GM18868 (cell line): ENCODE measurements around the gene GNAQ.
"Not testable (repeated sequence)": the region's sequence is repeated elsewhere in the genome, so short reads cannot be mapped to it uniquely, and the experiment has no call there.

Experiments used
- ATAC-seq: cut with Tn5 transposase; IDR thresholded peaks from one replicate; pipeline ENCODE4 v1.9.1; 2021; ENCODE audit warnings: mild to moderate bottlenecking, moderate library complexity; ENCODE audit not compliant: unreplicated experiment

The GNAQ gene

DNA sequence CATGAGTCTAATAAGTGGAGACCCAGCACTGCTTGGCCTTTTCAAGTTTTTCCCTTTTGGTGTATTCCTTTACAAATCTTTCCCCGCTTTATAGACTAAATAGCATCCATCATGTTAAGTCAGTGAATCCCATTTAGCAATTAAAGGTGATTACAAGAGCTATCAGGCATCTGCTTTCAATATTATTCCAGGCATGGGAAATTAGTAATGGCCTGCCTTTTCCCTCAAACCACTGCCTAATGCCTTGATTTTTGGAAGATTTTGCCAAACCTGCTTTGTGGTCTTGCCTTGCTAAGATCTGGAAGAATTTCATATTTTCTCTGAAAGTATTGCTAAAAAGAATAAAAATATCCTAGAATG lies 280.6 kb downstream of the GNAQ start:
- ATAC-seq, result no peak

DNA sequence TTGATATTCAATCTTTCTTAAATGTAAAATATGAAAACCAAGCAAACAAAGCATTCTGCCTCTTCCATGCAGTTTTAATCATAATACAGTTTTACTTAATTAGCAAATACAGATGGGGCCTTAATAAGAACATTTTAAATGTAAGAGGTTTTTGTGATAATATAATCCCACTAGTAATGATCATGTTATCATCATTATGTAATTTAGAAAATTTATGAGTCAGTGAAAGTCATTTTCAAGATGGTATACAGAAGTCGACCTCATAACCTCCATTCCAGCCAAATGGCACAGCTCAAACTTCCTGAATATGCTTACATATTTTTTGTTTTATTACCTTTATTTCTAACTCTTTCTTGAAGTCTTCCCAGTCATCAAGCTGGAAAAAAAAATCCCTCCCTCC lies 281.3 kb downstream of the GNAQ start:
- no peak for ATAC-seq

DNA sequence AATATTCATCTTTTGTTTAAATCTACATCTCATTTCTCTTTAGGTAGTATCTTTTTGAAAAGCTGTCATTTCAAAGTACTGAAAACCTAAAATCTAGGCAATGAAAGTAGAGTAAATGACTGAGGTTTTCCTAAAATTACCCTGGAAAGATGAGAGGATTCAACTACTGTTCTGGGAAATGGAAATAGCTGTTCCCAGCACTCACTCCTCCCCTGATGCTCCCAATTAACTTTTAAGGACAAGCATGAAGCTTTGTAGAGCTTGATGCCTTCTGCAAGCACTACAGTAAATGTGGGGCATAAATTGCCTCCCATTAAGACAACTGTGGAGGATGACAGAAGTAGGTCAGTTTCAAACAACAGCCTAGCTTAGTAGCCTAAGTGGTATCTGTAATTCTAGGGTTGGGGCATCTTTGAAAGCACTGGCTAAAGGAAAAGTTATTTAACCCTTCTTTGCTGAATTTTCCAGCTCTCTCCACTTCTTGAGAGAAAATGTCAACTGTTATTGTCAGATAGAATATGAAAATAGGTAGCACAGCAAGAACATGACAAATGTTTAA lies 283.3 kb downstream of the GNAQ start:
- no peak for ATAC-seq

DNA sequence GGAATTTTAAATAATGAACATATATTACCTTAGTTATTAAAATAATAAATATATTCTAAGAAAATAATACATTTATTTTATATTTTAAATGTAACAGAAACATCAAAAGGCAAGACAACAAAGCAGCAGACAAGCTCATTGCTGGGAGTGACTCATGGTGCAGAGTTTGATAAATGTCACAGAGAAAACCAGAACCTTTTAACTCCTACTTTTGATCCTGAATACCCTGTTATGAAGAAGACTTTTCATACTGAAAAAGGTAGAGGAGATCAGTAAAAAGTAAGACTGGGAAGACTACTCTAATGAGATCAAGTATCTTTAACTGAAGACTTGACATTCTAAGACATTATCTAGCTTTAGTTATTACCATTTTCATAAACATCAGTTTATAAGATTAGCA lies 284.4 kb downstream of the GNAQ start:
- no peak for ATAC-seq

DNA sequence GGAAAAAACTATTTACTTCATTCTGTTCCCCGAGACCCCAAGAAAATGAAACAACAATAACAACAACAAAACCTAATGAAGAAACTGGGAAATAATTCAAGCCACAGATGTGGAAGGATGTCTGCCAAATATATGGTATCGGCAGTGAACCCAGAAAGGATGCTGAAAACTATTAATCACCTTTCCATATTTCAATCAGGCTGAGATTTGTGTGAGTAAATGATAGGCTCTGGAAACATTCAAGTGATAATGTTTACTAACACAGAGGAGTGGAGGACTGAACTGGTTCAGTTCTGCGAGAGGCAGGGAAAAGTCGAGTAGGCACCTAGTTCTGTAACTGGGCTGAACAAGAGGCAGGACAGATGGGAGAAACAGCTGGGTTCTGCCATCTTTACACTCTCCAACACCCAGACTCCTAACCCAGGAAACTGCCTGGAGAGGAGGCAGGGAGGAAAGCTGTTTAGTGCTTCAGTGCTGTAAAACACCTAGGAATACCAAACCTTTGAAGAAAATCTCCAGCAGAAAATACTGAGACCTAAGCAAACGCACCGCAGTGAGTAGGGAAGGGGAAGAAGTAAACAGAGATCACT lies 286.7 kb downstream of the GNAQ start:
- ATAC-seq, result no peak

DNA sequence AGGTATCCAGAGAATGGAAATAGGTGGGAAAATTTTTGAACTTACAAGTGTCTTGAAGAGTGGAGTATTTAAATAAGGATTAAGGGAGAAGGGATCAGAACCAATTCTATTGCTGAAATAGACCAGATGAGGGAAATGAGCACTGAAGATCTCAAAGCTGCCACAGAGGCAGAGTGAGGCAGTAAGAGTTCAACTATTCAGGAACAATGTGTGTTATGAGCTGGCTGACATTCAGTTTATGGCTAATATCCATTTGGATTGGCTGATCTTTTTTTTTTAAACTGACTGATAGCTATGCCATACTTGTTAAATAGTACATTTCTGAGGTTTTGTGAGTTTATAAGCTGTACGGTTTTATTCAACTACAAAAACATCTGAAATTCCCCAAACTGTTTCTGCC lies 288.2 kb downstream of the GNAQ start:
- ATAC-seq, result no peak

DNA sequence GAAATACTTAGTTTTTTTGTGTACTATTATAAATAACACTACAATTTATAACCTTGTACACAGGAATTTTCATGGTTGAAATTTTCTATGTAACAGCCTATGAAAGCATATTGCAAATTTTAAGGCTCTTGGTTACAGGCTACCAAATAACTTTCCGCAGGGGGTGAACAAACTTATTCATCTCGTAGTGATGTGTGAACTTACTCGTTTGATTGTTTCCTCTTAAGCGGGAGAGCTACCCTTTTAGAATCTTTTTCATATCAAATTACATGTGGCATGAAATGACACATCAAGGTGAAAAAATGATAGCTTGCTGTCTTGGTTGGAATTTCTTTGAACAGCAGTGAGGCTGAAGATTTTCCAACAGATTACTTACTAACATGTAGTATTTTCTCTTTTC lies 292.7 kb downstream of the GNAQ start:
- ATAC-seq, result no peak

DNA sequence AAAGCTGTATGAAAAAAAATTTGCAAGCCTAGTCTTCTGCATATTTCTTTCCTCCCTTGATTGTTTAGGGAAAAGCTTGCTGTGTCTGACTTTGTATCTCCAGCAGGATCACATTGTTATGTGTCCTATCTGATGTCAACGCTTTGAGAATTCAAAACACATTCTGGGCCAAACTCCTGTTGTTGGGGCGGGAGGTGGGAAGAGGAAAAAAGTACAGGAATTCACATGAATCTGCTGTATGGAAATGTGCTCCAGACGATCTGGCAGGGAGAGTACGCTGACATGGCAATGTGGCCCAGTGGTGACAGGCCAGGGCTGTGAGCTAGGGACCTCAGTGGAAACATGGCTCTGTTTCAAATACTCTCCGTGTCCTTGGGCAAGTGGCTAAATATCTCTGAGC lies 296.1 kb downstream of the GNAQ start:
- ATAC-seq, result no peak

DNA sequence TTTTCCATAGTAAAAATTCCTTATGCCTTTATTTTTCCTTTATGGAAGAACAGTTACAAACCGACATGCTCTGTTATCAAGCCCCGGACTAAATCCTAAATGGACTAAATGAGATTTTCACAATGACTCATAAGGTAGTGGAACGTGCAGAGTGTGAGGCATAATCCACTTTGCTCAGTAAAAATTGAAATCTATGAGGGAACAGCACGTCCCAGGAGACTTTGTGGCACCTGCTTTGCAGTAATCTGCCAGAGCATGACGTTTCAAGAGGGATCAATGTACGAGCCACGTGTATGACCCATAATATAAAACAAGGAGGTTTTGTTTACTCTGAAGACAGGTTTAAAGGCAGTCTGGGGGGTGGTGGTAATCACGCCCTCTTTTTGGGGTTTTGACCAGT lies 299.7 kb downstream of the GNAQ start:
- ATAC-seq, result peak; percentile 82

DNA sequence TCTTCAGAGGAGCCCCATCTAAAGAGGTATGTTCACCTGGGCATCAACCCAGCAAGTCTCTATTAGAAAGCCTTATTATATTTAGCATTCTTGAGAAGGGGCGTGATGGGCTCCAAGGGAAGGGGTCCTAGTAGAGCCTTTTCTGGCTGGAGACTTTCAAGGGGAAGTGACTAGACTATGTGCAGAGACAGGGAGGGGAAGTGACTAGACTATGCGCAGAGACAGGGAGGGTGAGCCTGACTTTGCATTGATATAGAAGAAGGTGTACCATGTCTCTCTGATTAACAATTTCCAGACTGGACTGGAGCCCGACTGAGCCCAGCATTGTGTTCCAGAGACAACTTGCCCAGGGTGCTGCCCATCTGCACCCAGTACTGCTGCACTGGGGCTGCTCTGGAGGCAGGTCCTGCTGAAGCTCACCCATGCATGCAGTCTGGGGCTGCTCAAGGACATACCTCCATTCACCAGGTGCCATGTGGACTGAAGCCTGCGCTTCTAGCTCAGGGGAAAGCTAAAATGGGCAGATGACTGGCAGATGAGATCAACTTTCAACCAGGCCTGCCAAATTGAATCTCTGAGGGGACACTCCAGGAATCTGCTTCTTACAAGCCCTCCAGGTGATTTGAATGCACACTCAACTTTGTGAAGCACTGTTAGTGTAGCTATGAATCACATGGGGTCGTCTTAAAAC lies 300.5 kb downstream of the GNAQ start:
- ATAC-seq, result peak; percentile 35

DNA sequence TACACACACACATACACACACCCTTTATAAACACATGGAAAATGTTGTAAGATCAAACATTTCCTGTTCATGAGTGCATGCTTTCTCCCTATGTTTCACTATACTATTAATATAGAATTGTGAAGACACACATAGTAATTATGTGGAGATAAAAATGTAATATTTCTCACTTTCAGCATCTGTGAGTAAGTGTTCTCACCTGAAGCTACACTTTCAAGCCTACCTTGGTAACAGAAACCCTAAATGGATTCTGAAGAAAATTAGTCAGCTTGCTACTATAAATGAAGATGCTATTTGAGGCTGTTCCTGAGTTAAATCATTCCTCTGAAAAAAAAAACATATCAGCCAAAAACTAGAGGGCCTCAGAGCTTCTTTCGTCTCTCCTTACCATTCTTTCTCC lies 302.4 kb downstream of the GNAQ start:
- ATAC-seq, result no peak

DNA sequence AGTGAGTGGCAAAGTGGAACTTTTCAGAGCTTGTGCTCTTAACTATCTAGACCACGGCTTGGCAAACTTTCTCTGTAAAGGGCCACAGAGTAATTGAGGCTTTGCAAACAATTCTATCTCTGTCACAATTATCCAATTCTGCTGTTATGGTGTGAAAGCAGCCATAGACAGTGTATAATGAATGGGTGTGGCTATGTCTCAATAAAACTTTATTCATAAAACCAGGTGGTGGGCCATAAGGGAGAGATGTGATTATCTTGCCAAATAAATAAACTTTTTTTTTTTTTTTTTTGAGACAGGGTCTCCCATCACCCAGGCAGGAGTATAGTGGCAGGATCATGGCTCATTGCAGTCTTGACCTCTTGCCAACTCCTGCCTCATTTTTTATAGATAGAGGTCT lies 304.8 kb downstream of the GNAQ start:
- no peak for ATAC-seq

DNA sequence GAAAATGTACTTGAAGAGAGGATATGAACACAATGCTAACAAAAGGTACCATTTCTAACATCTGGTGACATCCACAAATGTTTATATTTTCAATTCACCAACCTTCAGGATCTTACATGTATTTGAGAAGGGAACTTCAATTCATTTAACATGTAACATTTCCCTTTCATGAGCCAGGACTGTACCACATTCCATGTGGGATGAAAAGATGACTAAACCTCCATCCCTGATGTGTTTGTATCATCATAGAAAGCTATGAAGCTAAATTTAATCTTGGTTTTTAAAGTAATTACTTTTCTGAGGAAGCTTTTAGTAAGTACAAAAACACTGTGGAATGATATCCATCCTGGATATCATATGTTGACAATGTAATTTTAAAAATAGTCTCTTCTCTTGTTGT lies 305.3 kb downstream of the GNAQ start:
- ATAC-seq, result no peak

DNA sequence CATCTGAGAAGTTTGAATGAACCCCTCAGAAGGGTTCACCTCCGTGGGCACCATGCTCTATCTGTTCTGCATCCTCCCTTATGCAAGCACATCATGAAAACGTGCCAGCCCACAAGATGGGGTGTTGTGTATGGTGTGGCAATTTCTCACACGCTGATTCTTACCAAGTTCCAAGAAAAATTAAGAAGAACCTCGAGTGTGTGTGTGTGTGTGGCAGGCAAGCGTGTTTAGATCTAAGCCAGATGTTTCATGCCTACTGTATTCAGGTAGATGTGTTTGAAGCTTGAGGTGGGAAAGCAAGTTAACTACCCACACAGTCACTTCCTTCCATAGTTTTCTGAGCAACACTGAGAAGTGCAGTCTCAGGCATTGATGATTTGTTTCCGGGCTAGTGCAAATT lies 305.8 kb downstream of the GNAQ start:
- ATAC-seq, result no peak

DNA sequence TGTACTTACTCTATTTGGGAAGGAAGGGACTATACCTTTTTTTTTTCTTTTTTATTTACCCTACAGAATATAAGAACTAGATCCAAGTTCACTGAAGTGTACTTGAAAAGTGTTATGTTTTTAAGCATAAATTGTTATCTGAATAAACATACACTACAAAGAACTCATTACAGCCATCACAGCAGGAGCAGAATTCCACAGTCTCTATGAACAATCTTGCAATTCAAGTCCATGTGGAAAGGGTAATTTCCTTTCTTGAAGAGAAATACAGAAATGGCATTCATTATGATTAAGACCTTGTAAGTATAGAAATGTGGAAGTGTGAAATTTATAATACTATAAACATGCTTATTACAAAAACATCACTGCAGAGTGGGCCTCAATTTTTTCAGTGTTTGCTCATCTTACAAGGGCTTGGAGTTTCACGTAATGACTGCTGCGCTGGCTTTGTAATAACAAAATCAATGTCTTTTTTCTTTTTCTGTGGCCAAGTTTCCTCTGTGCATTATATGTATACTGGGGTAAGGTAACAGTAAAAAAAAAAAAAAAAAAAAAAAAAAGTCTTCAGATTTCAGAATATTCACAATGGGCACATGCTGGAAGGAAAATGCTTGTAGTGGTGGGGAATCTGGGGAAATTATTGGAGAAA lies 306.4 kb downstream of the GNAQ start:
- no peak for ATAC-seq

DNA sequence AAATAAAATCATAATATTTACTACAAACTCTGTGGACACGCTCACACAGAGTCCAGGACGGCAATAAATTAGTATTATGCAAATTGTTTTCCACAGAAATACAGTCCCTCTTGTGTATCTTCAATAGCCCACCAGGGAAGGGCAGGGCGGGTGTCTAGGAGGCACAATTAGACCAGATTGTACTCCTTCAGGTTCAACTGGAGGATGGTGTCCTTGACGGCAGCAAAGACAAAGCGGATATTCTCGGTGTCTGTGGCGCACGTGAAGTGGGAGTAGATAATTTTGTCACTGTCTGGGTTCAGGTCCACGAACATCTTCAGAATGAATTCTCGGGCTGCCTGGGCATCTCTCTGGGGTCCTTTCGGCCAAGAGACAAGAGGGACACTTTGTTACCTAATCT lies 310.5 kb downstream of the GNAQ start:
- ATAC-seq, result not testable (repeated sequence)

DNA sequence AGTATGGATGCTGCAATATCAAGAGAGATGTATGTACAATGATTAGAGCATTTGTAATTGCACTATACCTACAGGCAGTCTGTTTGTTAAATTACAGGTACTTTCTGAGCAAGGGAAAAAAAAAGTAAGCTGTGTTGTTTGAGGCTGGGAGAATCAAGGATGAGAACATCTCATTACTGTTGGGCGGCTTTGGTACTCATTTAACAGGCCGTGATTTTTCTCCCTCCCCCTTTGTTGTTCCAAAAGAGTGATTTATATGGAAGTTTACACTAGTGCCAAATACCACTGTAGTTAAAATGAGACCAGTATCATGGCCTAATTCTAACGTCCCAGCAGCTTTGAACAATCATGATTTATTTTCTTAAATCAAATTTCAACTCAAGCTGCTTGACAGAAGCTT lies 312.3 kb downstream of the GNAQ start:
- ATAC-seq, result no peak

DNA sequence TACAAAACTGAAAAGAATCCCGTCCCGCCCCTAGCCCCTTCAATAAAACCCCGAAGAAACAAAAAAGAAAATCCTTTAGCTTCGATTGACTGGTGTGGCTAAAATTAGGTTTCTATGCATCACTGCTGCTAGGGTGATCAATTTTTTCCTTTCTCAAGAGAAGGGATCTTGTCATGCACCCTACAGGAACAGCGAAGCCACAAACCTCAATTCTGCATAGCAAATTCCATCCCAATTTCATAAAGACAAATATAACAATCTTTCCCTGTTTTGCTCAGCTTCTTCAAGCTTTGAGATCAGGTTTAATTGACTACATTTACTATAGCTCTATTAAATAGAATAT lies 313.3 kb downstream of the GNAQ start:
- not testable (repeated sequence) for ATAC-seq

DNA sequence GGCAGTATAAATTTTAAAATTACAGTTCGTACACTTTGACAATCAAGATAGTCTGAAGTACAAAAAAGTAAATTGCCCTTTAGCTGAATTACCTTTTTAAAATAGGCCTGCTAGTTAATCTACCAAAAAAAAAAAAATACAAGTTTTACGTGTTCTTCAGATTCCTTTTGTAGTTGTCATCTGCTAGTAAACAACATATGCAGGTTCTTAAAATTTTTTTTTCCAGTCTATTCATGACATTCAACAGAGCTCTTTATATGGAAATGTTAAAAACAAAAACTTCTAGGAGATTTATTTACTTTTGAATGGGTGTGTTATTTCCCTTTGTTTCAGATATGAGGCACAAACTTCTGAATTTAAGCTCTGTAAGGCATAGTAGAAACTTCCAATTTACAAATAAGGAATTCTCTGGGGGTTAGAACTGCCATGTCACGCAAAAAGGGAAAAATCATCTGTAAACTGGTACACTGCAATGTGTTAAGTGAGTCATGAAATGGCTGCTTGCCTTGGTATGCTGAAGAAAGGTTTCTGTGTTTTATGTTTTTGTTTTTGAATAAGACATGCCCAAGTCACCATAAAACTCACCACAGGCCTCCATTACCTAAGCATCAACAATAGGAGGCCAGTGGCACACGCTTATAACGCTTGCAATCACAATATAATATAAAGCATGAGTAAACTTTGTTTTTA lies 313.9 kb downstream of the GNAQ start:
- ATAC-seq, result not testable (repeated sequence)

DNA sequence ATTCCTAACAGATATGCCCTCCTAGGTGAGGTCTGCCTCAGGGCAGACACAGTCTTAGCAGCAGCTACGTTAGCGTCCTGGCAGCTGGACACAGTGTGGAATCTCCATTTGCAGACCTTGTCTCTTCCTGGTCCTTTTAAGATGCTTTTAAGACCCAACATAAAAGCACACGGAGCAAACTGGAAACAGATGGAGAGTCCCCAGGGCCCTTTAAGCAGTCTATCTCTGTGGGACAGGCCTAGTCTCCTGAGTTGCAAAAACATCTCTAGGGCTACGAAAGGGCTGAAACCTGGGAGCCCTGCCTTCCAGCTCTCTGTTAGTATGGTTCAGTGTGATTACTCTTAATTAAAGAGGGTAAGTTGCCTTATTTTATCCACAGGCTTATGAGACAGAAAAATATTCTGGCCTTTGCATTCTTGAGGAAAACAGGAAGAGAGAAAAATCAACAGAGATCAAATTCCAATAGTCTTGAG lies 317.5 kb downstream of the GNAQ start:
- no peak for ATAC-seq

DNA sequence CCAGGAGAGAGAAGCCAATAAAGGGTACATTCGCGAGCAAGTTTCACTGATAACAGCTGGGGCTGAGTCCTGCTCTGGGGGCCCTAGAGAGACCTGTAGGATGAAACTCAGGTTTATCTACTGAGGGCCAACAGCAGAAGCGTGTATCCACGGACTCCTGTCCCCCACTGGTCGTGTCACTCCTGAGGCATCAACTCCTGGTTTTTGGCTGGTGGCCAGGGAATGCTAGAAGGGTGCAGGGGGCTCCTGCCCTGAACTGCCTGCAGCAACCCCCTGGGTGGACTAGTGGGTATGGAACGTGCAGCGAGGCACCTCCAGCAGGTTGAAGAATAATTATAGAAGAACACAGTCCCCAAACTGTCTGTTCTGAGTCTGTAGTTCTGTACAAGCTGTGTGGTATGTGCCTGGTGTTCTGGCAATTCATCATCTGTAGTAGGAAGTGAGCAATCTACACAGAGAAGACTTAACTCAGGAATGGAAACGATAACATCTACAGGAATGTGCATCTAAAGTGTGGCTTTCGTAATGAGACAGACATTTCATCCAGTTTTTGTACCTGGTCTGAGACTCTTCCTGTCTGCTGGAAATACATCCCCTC lies 319.0 kb downstream of the GNAQ start:
- no peak for ATAC-seq
